Hematopoietic multipotent progenitor cell treated with erythropoietin and hydrocortisone succinate and interleukin-3 and kit ligand, for 17 days (in vitro differentiated cells): ENCODE data around the gene PITPNC1.

ENCODE experiments used
- DNase-seq: peaks from one replicate; pipeline ENCODE4 v3.0.0-alpha.2; 2015; ENCODE audit warnings: low spot score

PITPNC1 gene

DNA sequence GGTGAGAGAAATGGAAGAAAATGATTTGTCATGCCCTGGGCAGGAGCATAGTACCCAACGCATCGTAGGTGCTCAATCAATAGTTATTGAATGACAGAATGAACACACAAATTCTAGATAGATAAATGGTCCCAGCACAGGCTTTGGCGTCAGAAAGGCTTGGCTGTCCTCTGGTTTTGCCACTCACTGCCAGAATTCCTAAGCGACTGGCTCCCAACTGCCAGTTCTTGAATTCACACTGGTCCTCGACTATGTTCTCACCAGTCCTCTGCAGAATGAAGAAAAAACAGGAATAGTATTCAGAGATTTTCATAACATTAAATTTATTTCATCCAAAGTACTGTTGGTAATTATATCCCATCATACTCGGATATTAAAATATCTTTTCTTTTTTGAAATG is 177.6 kb downstream of the PITPNC1 start:
- DNase-seq = no peak

DNA sequence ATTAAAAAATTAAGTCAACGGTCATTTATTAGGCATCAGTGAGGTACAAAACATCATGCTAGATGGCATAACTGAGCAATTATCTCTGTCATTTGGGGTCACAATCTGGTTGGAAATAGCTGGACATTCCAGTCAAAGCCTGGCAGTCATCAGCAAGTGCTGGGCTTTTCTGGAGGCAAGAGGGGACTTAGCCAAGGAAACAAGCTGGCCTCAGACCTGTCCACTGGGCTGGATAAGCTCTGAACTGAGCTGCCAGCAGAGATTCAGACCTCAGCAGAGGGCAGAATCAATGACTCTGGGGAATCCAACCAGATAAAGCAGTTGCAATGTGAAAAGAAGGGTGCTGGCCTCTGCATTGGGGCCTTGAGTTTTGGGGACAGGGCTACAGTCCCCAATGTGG is 178.8 kb downstream of the PITPNC1 start:
- DNase-seq = no peak

DNA sequence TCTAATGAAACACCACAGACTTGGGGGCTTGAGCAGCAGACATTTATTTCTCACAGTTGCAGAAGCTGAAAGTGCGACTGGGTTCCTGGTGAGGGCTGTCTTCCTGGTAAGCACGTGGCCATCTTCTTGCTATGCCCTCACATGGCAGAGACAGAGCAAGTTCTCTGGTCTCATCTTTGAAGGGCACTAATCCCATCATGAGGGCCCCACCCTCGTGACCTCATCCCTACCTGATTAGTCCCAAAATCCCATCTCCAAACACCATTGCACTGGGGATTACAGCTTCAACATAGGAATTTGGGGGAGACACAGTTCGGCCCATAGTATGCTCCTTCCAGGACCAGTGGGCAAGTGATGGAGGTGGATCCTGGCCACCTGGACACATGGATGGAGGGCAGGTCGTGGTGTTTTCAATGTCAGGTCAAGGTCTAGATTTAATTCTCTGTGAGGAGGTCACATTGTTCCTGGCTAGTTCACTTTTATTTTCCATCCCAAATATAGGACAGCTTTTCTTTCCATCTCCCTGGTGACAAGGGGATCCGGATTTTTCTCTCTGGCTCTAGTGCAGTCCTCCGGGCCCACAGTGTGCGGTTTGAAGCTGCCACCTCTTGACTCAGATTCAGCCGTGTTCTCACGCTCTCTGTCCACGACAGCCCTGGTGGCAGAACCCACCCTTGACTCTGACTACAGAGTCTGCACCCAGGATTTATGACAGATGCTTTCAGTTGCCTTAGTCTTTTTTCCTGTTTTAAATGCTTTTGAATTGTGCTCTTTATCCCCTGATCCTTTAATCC is 180.2 kb downstream of the PITPNC1 start:
- no peak for DNase-seq

DNA sequence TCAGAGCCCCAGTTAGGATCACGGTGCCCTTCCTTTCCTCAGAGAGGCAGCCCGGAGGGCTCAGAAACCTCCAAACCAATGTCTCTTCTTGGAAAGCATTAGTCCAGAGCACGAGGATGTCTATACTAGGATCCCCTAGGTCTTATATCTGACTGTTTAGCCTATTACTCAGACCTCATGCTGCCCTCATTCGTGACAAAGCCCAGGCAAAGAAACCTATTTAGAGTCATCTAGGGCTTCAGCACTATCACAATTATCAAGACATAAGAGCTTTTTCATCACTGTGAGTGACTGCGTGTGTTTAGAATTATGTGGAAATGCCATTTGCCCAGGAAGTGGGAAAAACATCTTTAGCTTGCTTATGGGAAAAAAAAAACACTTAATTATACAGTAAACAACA is 180.8 kb downstream of the PITPNC1 start:
- no peak for DNase-seq

DNA sequence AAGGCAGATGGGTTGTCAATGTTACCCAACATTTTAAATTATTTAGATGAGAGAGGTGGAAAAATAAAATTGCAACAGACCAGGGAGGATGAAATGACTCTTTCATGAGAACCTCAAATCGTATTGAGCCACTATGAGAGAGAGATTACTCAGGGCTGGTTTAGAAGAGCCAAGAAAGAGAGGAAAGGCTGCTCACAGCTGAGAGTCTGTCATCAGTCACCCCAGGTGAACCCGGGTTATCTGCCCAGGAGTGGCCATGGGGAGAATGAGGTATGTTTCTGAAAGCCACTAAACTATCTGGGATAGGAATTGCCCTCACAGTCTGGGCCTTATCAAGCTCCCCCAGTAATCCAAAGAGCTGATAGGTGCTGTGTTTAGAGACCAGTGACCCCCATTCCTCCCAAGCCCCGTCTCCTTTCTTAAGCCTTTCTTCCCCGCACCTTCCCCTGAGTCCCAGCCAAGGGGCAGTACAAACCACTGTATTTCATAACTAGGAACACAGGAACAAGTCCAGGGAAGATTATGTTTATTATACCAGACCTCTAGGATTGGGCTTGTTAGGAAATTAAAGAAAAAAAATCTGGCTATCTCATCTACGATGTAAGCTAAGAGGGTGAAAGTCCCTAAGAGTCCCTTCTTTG is 181.8 kb downstream of the PITPNC1 start:
- no peak for DNase-seq

- DNase-seq = no peak
Measured at GRCh38 chr17:67559381-67559966, 182.4 kb downstream of the PITPNC1 start.

DNA sequence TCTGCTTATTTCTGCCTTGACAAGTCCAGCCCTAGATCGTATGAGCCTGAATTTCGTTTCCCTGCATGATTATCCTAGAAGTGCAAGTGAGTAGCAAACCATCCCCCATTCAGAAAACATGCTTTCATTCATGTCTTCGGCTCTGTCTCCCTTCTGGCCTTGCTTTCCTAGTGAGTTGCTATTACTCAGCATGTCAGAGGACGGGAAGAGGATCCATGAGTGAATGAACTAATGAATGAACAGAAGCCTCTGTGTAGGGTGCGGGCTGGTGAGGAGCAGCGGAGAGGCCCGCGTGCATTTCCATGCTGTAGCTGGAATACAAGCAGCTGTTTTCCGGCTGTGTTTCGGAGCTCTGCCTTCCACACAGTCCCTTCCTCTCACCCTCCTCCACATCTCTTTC is 184.9 kb downstream of the PITPNC1 start:
- DNase-seq = no peak

- DNase-seq = no peak
Measured at GRCh38 chr17:67563692-67564228, 186.7 kb downstream of the PITPNC1 start.

GRCh38 chr17:67565068-67565467 is 188.0 kb downstream of the PITPNC1 start:
- DNase-seq = no peak

DNA sequence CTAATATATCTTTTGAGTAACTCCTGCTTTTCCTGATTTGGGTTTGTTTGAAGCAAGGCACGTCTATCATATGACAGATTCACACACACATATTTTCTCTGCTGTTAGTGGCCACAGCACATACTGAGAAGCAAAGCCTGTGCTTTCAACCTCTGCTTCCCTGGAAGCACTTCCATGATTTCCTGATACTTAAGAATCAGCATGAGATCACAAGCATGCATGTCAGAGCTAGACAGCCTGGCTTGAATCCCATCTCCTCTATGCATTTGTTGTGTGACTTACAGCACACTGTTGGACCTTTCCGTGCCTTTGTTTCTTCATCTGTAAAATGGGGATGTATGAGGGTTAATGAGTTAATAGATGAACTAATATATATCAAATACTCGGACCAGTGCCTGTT is 189.6 kb downstream of the PITPNC1 start:
- no peak for DNase-seq

GRCh38 chr17:67569015-67569451 is 192.0 kb downstream of the PITPNC1 start:
- no peak for DNase-seq

DNA sequence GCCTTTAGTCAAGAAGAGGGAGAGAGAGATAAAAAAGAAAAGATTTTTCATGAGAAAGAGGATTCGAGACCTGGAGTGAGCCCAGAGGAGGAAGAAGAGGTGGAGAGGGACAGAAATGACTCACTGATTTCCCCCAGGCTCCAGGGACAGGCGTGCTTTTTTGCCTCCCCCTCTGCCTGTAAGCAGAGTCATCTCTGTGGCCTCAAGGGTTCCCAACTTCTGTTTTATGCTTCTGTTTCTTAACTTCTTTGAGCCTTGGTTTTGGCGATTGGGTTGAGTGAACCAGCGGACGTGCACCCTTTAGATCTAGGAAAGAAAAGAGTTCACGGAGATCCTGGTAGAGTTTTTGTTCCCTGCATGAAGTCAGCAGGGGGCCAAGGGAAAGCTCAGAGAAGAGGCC is 192.8 kb downstream of the PITPNC1 start:
- no peak for DNase-seq

GRCh38 chr17:67570797-67571196 is 193.7 kb downstream of the PITPNC1 start:
- DNase-seq = no peak

DNA sequence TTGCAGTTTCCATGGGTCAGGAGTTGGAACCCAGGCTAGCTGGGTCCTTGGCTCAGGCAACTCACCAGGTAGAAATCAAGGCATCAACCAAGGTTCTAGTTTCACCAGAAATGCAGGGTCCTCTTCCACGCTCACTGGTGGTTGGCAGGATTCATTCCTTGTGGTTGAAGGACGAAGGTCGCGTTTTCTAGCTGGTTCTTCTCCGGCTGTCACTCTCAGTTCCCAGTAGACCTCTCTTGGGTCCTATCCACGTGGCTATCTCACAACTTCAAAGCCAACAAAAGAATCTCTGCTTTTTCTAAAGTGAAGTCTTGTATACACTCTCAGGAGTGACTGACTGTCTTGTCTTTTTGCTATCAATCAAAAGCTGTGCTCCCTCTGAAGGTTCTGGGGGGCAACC is 194.4 kb downstream of the PITPNC1 start:
- no peak for DNase-seq

DNA sequence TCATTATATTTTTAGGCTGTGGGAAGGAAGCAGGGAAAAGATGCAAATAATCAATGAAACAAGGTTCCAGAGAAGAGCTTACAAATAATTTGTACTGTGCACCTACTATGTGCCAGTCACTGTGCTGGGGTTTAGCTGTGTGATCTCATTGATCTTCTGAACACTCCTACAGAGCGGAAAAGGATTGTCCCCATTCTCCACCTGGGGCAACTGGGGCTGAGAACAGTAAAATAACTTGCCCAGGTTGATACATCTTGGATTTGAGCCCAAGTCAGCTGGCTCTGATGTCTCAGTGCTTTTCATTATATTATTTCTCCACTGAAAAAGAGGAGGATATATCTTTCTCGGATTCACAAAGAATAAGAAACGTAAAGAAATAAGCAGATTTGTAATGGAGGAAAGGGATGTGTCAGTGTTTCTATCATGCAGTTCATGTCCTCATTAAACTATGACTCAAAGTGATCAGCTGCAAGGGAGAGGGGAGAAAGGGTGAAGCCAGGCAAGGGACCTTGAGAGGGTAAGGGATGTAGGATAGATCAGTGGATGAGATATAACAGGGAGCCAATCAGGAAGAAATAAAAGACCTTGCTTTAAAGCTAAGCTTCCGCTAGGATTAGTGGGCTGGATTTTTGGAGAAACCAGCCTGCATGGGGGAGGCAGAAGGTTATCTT is 197.0 kb downstream of the PITPNC1 start:
- DNase-seq = no peak

- no peak for DNase-seq
Measured at GRCh38 chr17:67574658-67575293, 197.7 kb downstream of the PITPNC1 start.

DNA sequence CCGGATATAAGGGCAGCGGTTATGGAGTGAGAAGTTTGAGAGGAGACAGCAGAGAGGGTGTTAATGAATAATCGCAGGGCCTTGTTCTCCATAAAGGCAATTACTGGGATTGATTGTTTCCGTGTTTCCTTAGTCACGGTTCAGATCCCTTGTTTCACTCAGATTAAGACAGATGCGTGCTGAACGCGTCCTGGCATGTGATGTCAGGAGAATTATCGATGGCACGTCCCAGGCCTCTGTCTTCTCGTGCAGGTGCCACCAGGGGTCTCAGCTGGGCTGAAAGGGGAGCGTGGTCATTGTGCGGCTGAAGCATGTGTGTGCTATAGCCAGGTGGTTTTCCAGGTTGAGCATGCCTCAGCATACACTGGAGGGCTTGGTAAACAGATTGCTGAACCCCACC is 198.2 kb downstream of the PITPNC1 start:
- DNase-seq = no peak

- no peak for DNase-seq
Measured at GRCh38 chr17:67576471-67577115, 199.5 kb downstream of the PITPNC1 start.

- DNase-seq = no peak
Measured at GRCh38 chr17:67577429-67578141, 200.5 kb downstream of the PITPNC1 start.

DNA sequence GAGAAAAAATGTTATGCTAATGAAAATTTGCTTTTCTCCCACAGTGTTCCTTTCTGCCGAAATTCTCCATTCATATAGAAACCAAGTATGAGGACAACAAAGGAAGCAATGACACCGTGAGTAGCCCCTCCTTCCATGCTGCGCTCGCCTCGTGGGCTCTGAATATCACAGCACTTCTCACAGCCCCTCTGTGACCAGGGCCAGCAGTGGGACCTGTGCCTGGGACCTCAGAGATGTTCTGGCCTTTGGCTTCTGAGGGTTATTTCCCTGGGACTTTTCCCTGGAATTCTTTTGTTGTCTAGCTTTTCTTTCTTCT is 201.0 kb downstream of the PITPNC1 start:
- no peak for DNase-seq
